ENCODE results near the gene RND3. TPM values are rescaled to one million over a fixed set of nuclear protein-coding genes. Genes with fewer than 3 reads are reported as not detected.
A peak's percentile ranks its signal among the peaks of the same experiment; 100 is the strongest.

Gene RND3
- total and polyA plus RNA-seq, 2 of the 13 experiments (the other 11 are each of a cell fraction or from before 2014, with no cell fraction given): 0.13 to 0.42 TPM

- no peak for TF ChIP-seq ZNF788 (CRISPR knock-in tag; IDR thresholded peaks at IDR 0.05; ENCODE audit: borderline replicate concordance)
- TF ChIP-seq ZNF780A (CRISPR knock-in tag; IDR thresholded peaks at IDR 0.05): no peak
- TF ChIP-seq SNAPC2 (CRISPR knock-in tag; IDR thresholded peaks at IDR 0.05): no peak
- no peak for TF ChIP-seq ZNF720 (CRISPR knock-in tag; IDR thresholded peaks at IDR 0.05)
- no peak for TF ChIP-seq MIER2 (CRISPR knock-in tag; IDR thresholded peaks at IDR 0.05)
- TF ChIP-seq ZNF556 (CRISPR knock-in tag; IDR thresholded peaks at IDR 0.05; ENCODE audit: borderline replicate concordance): no peak
- no peak for TF ChIP-seq ZBTB10 (CRISPR knock-in tag; IDR thresholded peaks at IDR 0.05; ENCODE audit: borderline replicate concordance)
- TF ChIP-seq LRRFIP1 (CRISPR knock-in tag; conservative IDR thresholded peaks at IDR 0.05): no peak
- TF ChIP-seq KAT8 (CRISPR knock-in tag; IDR thresholded peaks at IDR 0.05): peak; percentile 55; the same call in 1 of the 2 replicates
- no peak for TF ChIP-seq TSC22D2 (CRISPR knock-in tag; IDR thresholded peaks at IDR 0.05; ENCODE audit: borderline replicate concordance)
- no peak for TF ChIP-seq CAMTA2 (CRISPR knock-in tag; IDR thresholded peaks at IDR 0.05; ENCODE audit: borderline replicate concordance)
- TF ChIP-seq STAT6 (CRISPR knock-in tag; IDR thresholded peaks at IDR 0.05; ENCODE audit: borderline replicate concordance): no peak
- TF ChIP-seq MATR3 (CRISPR knock-in tag; IDR thresholded peaks at IDR 0.05): no peak
- peak; percentile 84; the same call in 1 of the 2 replicates for TF ChIP-seq SMC3 (IDR thresholded peaks at IDR 0.05; ENCODE audit: low read length)
- no peak for TF ChIP-seq ZFP41 (CRISPR knock-in tag; IDR thresholded peaks at IDR 0.05; ENCODE audit: borderline replicate concordance)
- no peak for TF ChIP-seq JUN (CRISPR knock-in tag; IDR thresholded peaks at IDR 0.05)
- no peak for TF ChIP-seq ZNF670 (CRISPR knock-in tag; IDR thresholded peaks at IDR 0.05; ENCODE audit: borderline replicate concordance)
- TF ChIP-seq ZNF331 (CRISPR knock-in tag; IDR thresholded peaks at IDR 0.05): peak; percentile 55; the same call in 1 of the 2 replicates
- TF ChIP-seq ZSCAN21 (CRISPR knock-in tag; IDR thresholded peaks at IDR 0.05; ENCODE audit: borderline replicate concordance): no peak
- TF ChIP-seq CENPT (CRISPR knock-in tag; IDR thresholded peaks at IDR 0.05; ENCODE audit: low read depth): no peak
These were observed at the start of gene RND3 (continued) for GRCh38 chr2:150487537-150488429.

Measured in HepG2 (cell line).